ENCODE measurements around the gene FTCD. TPM values are rescaled to one million over a fixed set of nuclear protein-coding genes. Genes with fewer than 3 reads are reported as not detected.
"Not testable (repeated sequence)": the region's sequence is repeated elsewhere in the genome, so short reads cannot be mapped to it uniquely, and the experiment has no call there.

FTCD gene
- total and polyA plus RNA-seq, 3 donors from 2014 or later: 49.2 to 63.5 (median 50.5) TPM

- H3K4me1 ChIP-seq: peaks cover 13% of the 10 kb centered on the region
Observed at GRCh38 chr21:46180079-46180722, 24.8 kb upstream of the FTCD start.

GRCh38 chr21:46179708-46180078, 24.3 kb upstream of the FTCD start:
- peaks cover 13% of the 10 kb centered on the region for H3K4me1 ChIP-seq
- no peaks in the 10 kb centered on the region for H3K36me3 ChIP-seq (ENCODE audit: low read depth, missing control alignments)
- no peak overlapping the region for H3K4me3 ChIP-seq
- intact Hi-C loops (cut with DNase I; ENCODE audit: low total_unique reads): no loop called here
- 89 to 95% methylated on average over 8 to 17 of the region's 17 CpGs for WGBS, 2 donors
- no peaks in the 10 kb centered on the region for H3K9me3 ChIP-seq
- DNase-seq: no peak
- no peaks in the 10 kb centered on the region for H3K27me3 ChIP-seq
- H3K27ac ChIP-seq: no peak overlapping the region
- no peak for TF ChIP-seq POLR2A (IDR thresholded peaks at IDR 0.05)
- no peak for TF ChIP-seq CTCF (IDR thresholded peaks at IDR 0.05)

More at GRCh38 chr21:46180079-46180722, 24.8 kb upstream of the FTCD start:
- H3K27me3 ChIP-seq: no peaks in the 10 kb centered on the region
- intact Hi-C loops (cut with DNase I; ENCODE audit: low total_unique reads): no loop called here
- H3K9me3 ChIP-seq: no peaks in the 10 kb centered on the region
- H3K36me3 ChIP-seq (ENCODE audit: low read depth, missing control alignments): no peaks in the 10 kb centered on the region
- no peak for DNase-seq
- 61 to 73% methylated on average over 21 to 24 of the region's 24 CpGs for WGBS, 2 donors
- no peak overlapping the region for H3K27ac ChIP-seq
- H3K4me3 ChIP-seq: no peak overlapping the region
- TF ChIP-seq POLR2A (IDR thresholded peaks at IDR 0.05): no peak
- TF ChIP-seq CTCF (IDR thresholded peaks at IDR 0.05): no peak

- TF ChIP-seq POLR2A (IDR thresholded peaks at IDR 0.05): no peak
- TF ChIP-seq CTCF (IDR thresholded peaks at IDR 0.05): no peak
- Histone ChIP-seq H3K27ac (no peak overlapping the region), H3K4me3 (no peak overlapping the region), H3K9me3 (no peaks in the 10 kb centered on the region), H3K27me3 (no peaks in the 10 kb centered on the region), H3K4me1 (peaks cover 11% of the 10 kb centered on the region), H3K36me3 (ENCODE audit: low read depth, missing control alignments) (no peaks in the 10 kb centered on the region)
- intact Hi-C loops (cut with DNase I; ENCODE audit: low total_unique reads): no loop called here
- no peak for DNase-seq
- 86 to 90% methylated on average over 4 of the region's 4 CpGs for WGBS, 2 donors
Observed at GRCh38 chr21:46178961-46179360, 23.6 kb upstream of the FTCD start.

GRCh38 chr21:46176443-46177129, 21.2 kb upstream of the FTCD start:
- intact Hi-C loops (cut with DNase I; ENCODE audit: low total_unique reads); H3K4me1 ChIP-seq; H3K27me3 ChIP-seq; H3K36me3 ChIP-seq (ENCODE audit: low read depth, missing control alignments); DNase-seq; H3K9me3 ChIP-seq; H3K27ac ChIP-seq; H3K4me3 ChIP-seq: not testable (repeated sequence)
- 93 to 96% methylated on average over 3 of the region's 3 CpGs for WGBS, 2 donors

- H3K27me3 ChIP-seq: no peaks in the 10 kb centered on the region
- no peaks in the 10 kb centered on the region for H3K36me3 ChIP-seq (ENCODE audit: low read depth, missing control alignments)
- intact Hi-C loops (cut with DNase I; ENCODE audit: low total_unique reads): no loop called here
- no peak overlapping the region for H3K4me3 ChIP-seq
- no peaks in the 10 kb centered on the region for H3K9me3 ChIP-seq
- peak; percentile 13 for DNase-seq
- H3K4me1 ChIP-seq: peaks cover 5% of the 10 kb centered on the region
- no peak overlapping the region for H3K27ac ChIP-seq
- 100% methylated on average over 1 of the region's 1 CpG for whole genome bisulfite sequencing, 2 donors
- TF ChIP-seq POLR2A (IDR thresholded peaks at IDR 0.05) (no peak), CTCF (IDR thresholded peaks at IDR 0.05) (no peak)
Observed at GRCh38 chr21:46173573-46173972, 18.2 kb upstream of the FTCD start.
